Fibroblast of peridontal ligament (primary cell): Measurements from ENCODE around the gene TP63.
"Not testable (repeated sequence)": the region's sequence is repeated elsewhere in the genome, so short reads cannot be mapped to it uniquely, and the experiment has no call there.

Experiments used
- DNase-seq: peaks from one replicate; pipeline ENCODE4 v3.0.0-alpha.2; 2010; ENCODE audit errors: extremely low read depth

The TP63 gene

DNA sequence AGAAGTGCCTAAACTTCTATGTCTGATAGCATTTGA is at the start of gene TP63:
Gene TP63 (plus strand): TSS at position 17 of the 36 bp plus-strand sequence. CDS start 127 bp downstream, outside the sequence.
- DNase-seq, result no peak

- no peak for DNase-seq
These were observed 49.0 kb upstream of the TP63 start for GRCh38 chr3:189582179-189582578.

- DNase-seq, result no peak
These were observed 46.5 kb upstream of the TP63 start for GRCh38 chr3:189584645-189585044.

- DNase-seq, result no peak
These were observed 44.1 kb upstream of the TP63 start for GRCh38 chr3:189586941-189587663.

- peak; percentile 53 for DNase-seq
These were observed 43.5 kb upstream of the TP63 start for GRCh38 chr3:189587664-189588040.

DNA sequence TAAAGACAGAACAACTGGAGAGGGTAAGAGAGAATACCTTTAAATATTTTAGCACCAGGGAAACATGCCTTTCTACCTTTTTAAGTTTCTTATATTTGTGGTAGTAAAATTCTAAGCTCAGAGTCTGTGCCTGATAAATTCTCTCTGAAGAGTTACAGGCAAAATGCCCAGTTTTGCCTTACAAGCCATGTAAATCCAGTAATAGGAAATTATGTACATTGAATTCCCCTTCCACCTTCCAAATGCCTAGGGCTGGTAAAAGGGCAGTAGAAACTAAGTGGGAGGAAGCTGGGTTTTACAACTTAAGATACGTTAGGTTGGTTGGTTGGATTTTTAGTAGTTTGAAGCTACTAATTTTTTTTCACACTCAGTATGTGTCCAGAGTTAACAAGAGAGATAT is 43.1 kb upstream of the TP63 start:
- peak; percentile 59 for DNase-seq

DNA sequence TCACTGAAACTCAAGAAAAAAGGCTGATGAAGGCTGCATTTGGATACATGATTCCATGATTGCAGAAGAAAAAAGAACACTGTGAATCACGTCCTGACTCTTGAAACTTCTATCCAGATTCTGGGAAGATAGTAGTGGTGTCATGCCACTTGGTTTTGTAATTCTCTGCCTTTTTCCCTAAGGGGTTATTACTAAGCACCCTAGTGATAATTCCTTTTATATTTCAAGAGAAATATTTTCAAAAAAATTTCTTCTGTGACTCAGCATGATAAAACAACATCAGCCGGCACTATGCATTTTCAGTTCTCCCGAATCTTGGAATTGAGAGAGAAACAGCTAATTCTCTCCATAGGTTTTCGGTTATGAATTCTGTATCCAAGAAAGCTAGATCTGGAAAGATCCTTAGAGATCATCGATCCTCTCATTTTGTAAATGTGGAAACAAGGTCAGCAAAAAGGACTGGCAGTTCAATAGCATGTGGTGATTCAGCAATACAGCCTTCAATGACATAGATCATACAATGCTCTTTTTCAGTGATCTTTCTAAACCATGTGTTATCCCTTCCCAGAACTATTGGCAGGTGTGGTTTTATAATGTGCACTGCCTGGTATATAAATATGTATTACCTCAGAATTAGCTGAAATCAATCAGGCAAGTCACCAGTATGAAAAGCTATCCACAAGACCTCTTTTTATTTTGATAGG is 42.6 kb upstream of the TP63 start:
- peak; percentile 90 for DNase-seq

DNA sequence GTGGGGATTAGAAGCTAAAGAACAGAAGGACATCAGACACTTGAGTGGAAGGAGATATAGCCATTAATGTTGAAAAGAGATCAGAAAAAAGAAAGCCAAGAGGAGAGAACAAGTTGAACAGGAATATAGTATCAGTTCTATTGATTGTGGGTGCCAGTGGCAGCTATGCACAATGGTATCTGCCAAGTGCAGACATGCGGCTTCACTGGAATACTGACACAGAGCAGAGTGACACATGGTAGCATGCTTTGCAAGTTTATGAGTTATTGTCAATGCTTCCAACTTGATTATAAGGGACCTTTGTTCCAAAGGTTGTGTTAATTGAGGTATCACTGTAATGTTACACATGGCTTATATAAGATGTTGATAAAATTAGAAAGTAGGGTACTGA is 42.0 kb upstream of the TP63 start:
- no peak for DNase-seq

DNA sequence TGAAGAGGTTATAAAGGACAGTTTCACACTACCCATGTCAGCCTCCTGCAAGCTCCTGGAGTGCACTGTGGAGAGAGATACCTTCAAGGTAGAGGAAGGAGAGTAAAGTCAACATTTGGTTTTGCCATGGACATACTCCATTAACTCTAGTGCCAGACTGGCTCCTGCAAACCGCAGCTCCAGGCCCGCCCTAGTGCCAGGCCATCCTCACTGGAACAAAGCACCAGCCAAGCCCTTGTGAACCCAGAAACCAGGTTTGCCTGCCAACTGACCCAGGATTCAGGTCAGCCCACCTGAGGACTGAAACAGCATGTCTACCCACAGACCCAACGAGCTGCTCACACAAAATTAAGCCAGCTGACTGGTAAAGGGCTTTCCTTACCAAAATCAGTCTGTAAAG is 41.0 kb upstream of the TP63 start:
- no peak for DNase-seq

DNA sequence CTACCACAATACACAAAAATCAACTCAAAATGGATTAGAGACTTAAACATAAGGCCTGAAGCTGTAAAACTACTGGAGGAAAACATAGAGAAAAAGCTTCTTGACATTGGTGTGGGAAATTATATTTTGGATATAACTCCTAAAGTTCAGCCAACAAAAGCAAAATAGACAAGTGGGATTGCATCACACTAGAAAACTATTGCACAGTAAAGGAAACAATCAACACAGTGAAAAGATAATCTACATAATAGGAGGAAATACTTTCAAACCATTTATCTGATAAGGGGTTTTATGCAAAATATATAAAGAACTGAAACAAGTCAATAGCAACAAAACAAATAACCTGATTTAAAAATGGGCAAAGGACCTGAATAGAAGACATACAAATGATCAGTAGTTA is 37.6 kb upstream of the TP63 start:
- peak; percentile 56 for DNase-seq

DNA sequence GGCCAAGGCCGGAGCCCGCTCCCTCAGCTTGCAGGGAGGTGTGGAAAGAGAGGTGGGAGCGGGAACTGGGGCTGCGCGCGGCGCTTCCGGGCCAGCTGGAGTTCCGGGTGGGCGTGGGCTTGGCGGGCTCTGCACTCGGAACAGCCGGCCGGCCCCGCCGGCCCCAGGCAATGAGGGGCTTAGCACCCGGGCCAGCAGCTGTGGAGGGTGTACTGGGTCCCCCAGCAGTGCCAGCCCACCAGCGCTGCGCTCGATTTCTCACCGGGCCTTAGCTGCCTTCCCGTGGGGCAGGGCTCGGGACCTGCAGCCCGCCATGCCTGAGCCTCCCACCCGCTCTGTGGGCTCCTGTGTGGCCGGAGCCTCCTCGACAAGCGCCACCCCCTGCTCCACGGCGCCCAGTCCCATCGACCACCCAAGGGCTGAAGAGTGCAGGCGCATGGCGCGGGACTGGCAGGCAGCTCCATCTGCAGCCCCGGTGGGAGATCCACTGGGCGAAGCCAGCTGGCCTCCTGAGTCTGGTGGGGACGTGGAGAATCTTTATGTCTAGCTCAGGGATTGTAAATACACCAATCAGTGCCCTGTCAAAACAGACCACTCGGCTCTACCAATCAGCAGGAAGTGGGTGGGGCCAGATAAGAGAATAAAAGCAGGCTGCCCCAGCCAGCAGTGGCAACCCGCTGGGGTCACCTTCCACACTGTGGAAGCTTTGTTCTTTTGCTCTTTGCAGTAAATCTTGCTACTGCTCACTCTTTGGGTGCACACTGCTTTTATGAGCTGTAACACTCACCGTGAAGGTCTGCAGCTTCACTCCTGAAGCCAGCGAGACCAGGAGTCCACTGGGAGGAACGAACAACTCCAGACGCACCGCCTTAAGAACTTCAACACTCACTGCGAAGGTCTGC is 34.9 kb upstream of the TP63 start:
- not testable (repeated sequence) for DNase-seq

DNA sequence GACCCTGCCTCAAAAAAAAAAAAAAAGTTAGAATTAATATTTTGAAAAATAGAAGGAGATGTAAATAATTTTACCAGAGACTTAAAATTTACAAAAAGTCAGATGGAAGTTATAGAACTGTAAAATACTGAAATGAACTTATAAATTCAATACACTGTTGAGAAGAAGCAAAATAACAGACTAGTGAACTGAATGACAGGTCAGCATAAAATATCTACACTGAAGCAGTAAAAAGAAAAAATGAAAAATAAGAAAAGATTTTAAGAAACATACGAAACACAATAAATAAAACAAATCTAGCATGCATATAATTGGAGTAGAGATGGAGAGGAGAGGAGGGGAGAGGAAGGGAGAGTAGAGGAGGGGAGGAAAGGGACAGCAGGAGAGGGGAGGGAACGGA is 33.3 kb upstream of the TP63 start:
- no peak for DNase-seq

- no peak for DNase-seq
These were observed 32.5 kb upstream of the TP63 start for GRCh38 chr3:189598530-189599225.

DNA sequence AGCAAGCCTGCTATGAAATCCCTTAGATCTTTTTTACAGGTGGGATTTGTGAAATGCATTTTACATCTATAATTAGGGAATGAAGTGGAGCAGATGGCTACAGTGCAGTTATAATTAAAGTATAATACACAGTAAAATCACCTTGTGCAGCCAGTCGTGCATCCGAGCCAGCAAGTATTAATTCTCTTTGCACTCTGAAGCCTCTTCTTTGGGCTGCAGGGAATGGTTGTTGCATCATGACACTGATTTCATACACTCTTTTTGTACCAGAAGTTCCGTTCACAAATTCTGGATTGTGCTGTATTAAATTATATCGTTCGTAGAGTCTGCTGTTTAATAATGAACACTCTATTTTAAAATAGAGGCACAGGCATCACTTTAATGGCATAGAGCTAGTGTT is 28.7 kb upstream of the TP63 start:
- DNase-seq, result no peak

DNA sequence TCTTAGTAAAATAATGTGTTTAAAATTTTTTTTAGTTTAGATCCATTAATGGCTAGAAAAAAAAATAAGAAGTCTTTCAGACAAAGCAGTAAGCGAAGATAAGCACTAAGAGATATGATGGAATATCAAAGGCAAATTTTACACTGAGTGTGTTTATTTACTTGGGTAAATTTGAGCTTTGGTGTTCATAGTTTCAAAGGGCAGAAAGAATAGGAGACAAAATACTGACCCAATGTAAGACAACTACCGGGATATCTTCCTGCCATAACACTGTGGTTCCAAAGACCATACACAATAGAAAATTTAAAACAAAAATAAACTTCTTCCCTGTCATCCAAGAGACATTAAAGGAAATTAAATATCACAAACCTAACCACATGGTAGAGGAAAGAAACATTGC is 25.5 kb upstream of the TP63 start:
- no peak for DNase-seq

DNA sequence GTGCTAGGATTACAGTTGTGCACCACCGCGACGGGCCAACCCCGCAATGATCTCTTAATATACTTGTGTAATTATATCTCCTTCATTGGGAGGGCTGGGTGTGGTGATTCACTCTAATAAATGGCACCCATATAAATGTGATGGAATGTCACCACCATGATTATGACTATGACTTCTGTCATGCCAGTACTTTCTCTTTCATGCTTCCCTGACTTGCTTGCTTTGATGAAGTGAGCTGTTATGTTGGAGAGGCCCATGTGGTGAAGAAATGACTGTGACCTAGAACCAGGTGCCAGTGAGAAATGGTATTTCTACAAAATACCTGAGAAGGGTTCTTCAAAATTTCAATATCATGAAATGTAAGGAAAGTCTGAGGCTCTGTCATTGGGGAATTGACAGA is 24.4 kb upstream of the TP63 start:
- DNase-seq, result no peak

- not testable (repeated sequence) for DNase-seq
These were observed 18.5 kb upstream of the TP63 start for GRCh38 chr3:189612641-189613040.

DNA sequence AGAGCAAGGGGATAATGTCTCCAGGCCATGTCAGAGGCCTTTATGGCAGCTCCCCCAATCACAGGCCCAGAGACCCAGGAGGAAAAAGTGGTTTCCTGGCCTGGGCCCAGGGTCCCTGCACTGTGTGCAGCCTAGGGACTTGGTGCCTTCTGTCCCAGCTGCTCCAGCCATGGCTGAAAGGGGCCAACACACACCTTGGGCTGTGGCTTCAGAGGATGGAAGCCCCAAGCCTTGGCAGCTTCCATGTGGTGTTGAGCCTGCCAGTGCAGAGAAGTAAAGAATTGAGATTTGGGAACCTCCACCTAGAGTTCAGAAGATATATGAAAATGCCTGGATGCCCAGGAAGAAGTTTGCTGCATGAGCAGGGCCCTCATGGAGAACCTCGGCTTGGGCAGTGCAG is 18.1 kb upstream of the TP63 start:
- no peak for DNase-seq

DNA sequence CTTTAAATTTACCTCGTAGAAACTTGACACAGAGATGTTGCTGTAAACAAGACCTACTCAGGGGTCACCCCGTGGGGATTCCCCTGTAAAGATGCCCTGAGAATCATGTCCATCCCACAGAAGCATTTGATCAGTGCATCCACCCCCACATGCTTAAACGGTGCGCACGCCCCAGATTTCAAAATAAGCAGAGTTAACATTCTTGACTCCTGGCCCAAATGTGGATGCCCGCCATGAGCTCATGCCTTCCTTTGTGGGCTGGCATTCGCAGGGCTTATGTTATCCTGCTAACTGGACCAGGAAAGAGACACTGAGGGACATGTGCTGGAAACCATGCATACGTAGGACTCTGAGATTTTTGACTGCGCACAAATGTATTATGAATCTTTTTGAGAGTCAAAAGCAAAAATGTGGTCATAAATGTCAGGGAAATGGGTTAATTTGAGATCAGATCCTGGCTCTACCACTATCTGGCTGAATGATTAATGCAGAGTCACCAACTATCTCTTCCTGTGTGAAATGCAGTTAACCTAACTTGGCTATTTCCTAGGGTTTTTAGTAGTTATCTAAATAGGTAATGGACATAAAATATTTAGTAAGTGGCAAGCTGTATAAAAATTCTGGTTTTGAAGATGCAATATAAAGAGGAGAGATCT is 9.1 kb upstream of the TP63 start:
- no peak for DNase-seq

GRCh38 chr3:189622629-189623028 is 8.6 kb upstream of the TP63 start:
- no peak for DNase-seq

DNA sequence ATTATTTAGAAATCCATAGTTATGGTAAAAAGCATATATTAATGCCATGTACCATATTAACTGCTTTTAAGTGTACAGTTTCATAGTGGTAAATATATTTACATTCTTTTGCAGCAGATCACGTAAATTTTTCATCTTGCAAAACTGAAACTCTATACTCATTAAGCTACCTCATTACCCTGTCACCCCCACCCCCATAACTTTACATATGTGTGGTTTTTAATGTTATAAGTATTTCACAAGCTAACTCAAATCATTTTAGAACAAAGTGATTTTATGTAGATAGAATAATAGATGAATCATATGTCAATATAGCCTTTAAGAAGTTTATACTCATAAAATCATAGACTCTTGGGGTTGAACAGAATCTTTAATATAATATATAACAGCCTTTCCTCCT is 7.1 kb upstream of the TP63 start:
- no peak for DNase-seq

DNA sequence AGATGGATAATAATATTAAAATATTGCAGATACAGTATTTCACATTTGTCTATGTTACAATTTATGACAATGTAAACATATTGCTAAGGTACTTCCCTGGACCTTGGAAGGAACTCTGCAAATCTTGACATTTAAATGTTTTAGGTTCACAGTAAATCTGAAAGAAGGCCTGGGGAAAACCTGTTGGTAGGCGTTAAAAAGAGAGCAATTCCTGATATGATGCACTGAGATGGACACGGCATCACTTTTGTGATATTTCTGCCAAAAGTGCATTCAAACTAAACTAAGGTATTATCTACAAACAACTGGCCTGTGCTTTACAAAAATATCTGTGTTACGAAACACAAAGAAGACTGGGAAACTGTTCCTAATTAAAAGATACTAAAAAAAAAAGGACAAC is 6.1 kb upstream of the TP63 start:
- DNase-seq, result no peak
